Measurements from ENCODE around the gene PRIM2. TPM values are rescaled to one million over a fixed set of nuclear protein-coding genes. Genes with fewer than 3 reads are reported as not detected.
"Not testable (repeated sequence)": the region's sequence is repeated elsewhere in the genome, so short reads cannot be mapped to it uniquely, and the experiment has no call there.

The PRIM2 gene
- total RNA-seq, 1 experiment from 2014 or later, result 30.7 TPM

GRCh38 chr6:57482471-57482870 is 165.0 kb downstream of the PRIM2 start:
- H3K4me3 ChIP-seq (ENCODE audit: low read depth in 2 of 2, low read length in 2 of 2); H3K36me3 ChIP-seq (ENCODE audit: control insufficient read depth, insufficient read depth, low read length); H3K4me1 ChIP-seq (ENCODE audit: control insufficient read depth, insufficient read depth, low read length); intact Hi-C loops (cut with micrococcal nuclease; ENCODE audit: unreplicated experiment); H3K27me3 ChIP-seq (ENCODE audit: control insufficient read depth, insufficient read depth, low read length); BruUV-seq (replicated peaks); H3K27ac ChIP-seq (ENCODE audit: low read length); DNase-seq (ENCODE audit: low read depth, low spot score); POLR2A ChIA-PET; H3K9me3 ChIP-seq (ENCODE audit: control insufficient read depth, insufficient read depth, low read depth, low read length); ATAC-seq; in situ Hi-C loops (cut with HindIII; ENCODE audit: low pct_unique_long_range_greater_than_20kb, low sequenced_read_pairs): not testable (repeated sequence)
- CTCF ChIA-PET, result interaction anchor here (0.6 kb wide), 1 partner anchor 230 kb away, joined by 3 read pairs; no protein-coding TSS in a partner anchor

GRCh38 chr6:57486494-57487081 is 169.2 kb downstream of the PRIM2 start:
- CTCF ChIA-PET; intact Hi-C loops (cut with micrococcal nuclease; ENCODE audit: unreplicated experiment); H3K9me3 ChIP-seq (ENCODE audit: control insufficient read depth, insufficient read depth, low read depth, low read length); BruUV-seq (replicated peaks); ATAC-seq; H3K27ac ChIP-seq (ENCODE audit: low read length); H3K4me1 ChIP-seq (ENCODE audit: control insufficient read depth, insufficient read depth, low read length); H3K36me3 ChIP-seq (ENCODE audit: control insufficient read depth, insufficient read depth, low read length); DNase-seq (ENCODE audit: low read depth, low spot score); H3K4me3 ChIP-seq (ENCODE audit: low read depth in 2 of 2, low read length in 2 of 2); H3K27me3 ChIP-seq (ENCODE audit: control insufficient read depth, insufficient read depth, low read length); POLR2A ChIA-PET; in situ Hi-C loops (cut with HindIII; ENCODE audit: low pct_unique_long_range_greater_than_20kb, low sequenced_read_pairs): not testable (repeated sequence)

- H3K27ac ChIP-seq (ENCODE audit: low read length); in situ Hi-C loops (cut with HindIII; ENCODE audit: low pct_unique_long_range_greater_than_20kb, low sequenced_read_pairs); H3K36me3 ChIP-seq (ENCODE audit: control insufficient read depth, insufficient read depth, low read length); DNase-seq (ENCODE audit: low read depth, low spot score); H3K4me1 ChIP-seq (ENCODE audit: control insufficient read depth, insufficient read depth, low read length); intact Hi-C loops (cut with micrococcal nuclease; ENCODE audit: unreplicated experiment); H3K9me3 ChIP-seq (ENCODE audit: control insufficient read depth, insufficient read depth, low read depth, low read length); H3K4me3 ChIP-seq (ENCODE audit: low read depth in 2 of 2, low read length in 2 of 2); CTCF ChIA-PET; BruUV-seq (replicated peaks); POLR2A ChIA-PET; H3K27me3 ChIP-seq (ENCODE audit: control insufficient read depth, insufficient read depth, low read length): not testable (repeated sequence)
- ATAC-seq, result 0 out of 2 replicates have a peak, but pooled peaks have one; percentile 38
Observed at GRCh38 chr6:57488551-57488950, 171.1 kb downstream of the PRIM2 start.

DNA sequence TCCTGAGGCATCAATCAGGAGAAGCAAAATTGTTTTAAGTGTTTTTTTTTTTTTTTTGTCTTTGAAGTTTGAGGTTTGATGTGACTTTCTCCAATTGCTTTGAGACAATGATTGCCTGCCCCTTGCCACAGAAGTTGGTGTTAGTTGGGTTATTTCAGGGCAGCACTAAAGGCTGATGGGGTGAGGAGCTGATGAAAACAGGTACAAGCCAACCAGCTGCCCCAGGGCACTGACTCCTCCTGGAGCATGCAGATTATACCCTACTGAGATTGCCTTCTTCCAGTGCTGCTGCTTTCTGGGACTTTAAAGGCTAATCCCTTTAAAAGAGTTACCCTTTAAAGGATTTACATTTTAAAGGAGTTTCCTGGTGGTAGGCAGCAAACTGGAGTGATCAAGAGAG is 172.5 kb downstream of the PRIM2 start:
- ATAC-seq; H3K4me1 ChIP-seq (ENCODE audit: control insufficient read depth, insufficient read depth, low read length); in situ Hi-C loops (cut with HindIII; ENCODE audit: low pct_unique_long_range_greater_than_20kb, low sequenced_read_pairs); H3K36me3 ChIP-seq (ENCODE audit: control insufficient read depth, insufficient read depth, low read length); H3K9me3 ChIP-seq (ENCODE audit: control insufficient read depth, insufficient read depth, low read depth, low read length); POLR2A ChIA-PET; H3K4me3 ChIP-seq (ENCODE audit: low read depth in 2 of 2, low read length in 2 of 2); CTCF ChIA-PET; BruUV-seq (replicated peaks); H3K27ac ChIP-seq (ENCODE audit: low read length); H3K27me3 ChIP-seq (ENCODE audit: control insufficient read depth, insufficient read depth, low read length); DNase-seq (ENCODE audit: low read depth, low spot score); intact Hi-C loops (cut with micrococcal nuclease; ENCODE audit: unreplicated experiment): not testable (repeated sequence)

DNA sequence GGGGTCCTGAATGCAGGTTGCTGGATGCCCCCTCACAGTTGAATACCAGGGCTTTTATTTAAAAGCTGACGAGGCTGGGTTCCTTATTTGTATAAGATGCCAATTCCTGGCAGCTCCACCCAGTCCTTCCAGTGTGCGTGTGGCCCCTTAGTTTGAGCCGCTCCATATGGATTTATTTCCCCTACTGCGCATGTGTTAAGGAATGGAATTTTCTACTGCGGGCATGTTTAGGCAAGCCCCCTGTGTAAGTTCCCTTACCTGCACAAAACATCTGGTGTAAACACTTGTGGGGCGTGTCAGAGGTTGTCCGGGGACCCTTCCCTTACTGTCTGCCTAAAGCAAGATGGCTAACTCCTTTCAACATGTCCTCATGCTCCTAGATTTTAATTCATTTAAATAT is 174.4 kb downstream of the PRIM2 start:
- ATAC-seq; POLR2A ChIA-PET; H3K9me3 ChIP-seq (ENCODE audit: control insufficient read depth, insufficient read depth, low read depth, low read length); DNase-seq (ENCODE audit: low read depth, low spot score); CTCF ChIA-PET; H3K36me3 ChIP-seq (ENCODE audit: control insufficient read depth, insufficient read depth, low read length); intact Hi-C loops (cut with micrococcal nuclease; ENCODE audit: unreplicated experiment); in situ Hi-C loops (cut with HindIII; ENCODE audit: low pct_unique_long_range_greater_than_20kb, low sequenced_read_pairs); H3K27me3 ChIP-seq (ENCODE audit: control insufficient read depth, insufficient read depth, low read length); H3K4me3 ChIP-seq (ENCODE audit: low read depth in 2 of 2, low read length in 2 of 2); H3K4me1 ChIP-seq (ENCODE audit: control insufficient read depth, insufficient read depth, low read length); BruUV-seq (replicated peaks); H3K27ac ChIP-seq (ENCODE audit: low read length): not testable (repeated sequence)

GRCh38 chr6:57496251-57496650 is 178.8 kb downstream of the PRIM2 start:
- CTCF ChIA-PET; intact Hi-C loops (cut with micrococcal nuclease; ENCODE audit: unreplicated experiment); POLR2A ChIA-PET; H3K27ac ChIP-seq (ENCODE audit: low read length); BruUV-seq (replicated peaks); H3K4me3 ChIP-seq (ENCODE audit: low read depth in 2 of 2, low read length in 2 of 2); in situ Hi-C loops (cut with HindIII; ENCODE audit: low pct_unique_long_range_greater_than_20kb, low sequenced_read_pairs); H3K27me3 ChIP-seq (ENCODE audit: control insufficient read depth, insufficient read depth, low read length); DNase-seq (ENCODE audit: low read depth, low spot score); H3K4me1 ChIP-seq (ENCODE audit: control insufficient read depth, insufficient read depth, low read length); ATAC-seq; H3K9me3 ChIP-seq (ENCODE audit: control insufficient read depth, insufficient read depth, low read depth, low read length); H3K36me3 ChIP-seq (ENCODE audit: control insufficient read depth, insufficient read depth, low read length): not testable (repeated sequence)

- H3K4me3 ChIP-seq (ENCODE audit: low read depth in 2 of 2, low read length in 2 of 2); BruUV-seq (replicated peaks); DNase-seq (ENCODE audit: low read depth, low spot score); H3K27me3 ChIP-seq (ENCODE audit: control insufficient read depth, insufficient read depth, low read length); intact Hi-C loops (cut with micrococcal nuclease; ENCODE audit: unreplicated experiment); H3K9me3 ChIP-seq (ENCODE audit: control insufficient read depth, insufficient read depth, low read depth, low read length); ATAC-seq; H3K4me1 ChIP-seq (ENCODE audit: control insufficient read depth, insufficient read depth, low read length); H3K36me3 ChIP-seq (ENCODE audit: control insufficient read depth, insufficient read depth, low read length); CTCF ChIA-PET; H3K27ac ChIP-seq (ENCODE audit: low read length); in situ Hi-C loops (cut with HindIII; ENCODE audit: low pct_unique_long_range_greater_than_20kb, low sequenced_read_pairs); POLR2A ChIA-PET: not testable (repeated sequence)
Observed at GRCh38 chr6:57500368-57501021, 183.1 kb downstream of the PRIM2 start.

Data from Panc1 (cell line).